SIG-M5 (cell line): Measurements from ENCODE around the gene ORAI3.

Source experiments
- DNase-seq: peaks from one replicate; lab custom pipeline; 2025; lab: John Stamatoyannopoulos, UW

Gene ORAI3

GRCh38 chr16:30948667-30949649, at the start of gene ORAI3:
TSS of gene ORAI3 (plus strand) at chr16:30949068. CDS start at chr16:30949290, 222 bp downstream.
- DNase-seq, result peak; percentile 29

GRCh38 chr16:30899794-30900193, 49.1 kb upstream of the ORAI3 start:
- no peak for DNase-seq

DNA sequence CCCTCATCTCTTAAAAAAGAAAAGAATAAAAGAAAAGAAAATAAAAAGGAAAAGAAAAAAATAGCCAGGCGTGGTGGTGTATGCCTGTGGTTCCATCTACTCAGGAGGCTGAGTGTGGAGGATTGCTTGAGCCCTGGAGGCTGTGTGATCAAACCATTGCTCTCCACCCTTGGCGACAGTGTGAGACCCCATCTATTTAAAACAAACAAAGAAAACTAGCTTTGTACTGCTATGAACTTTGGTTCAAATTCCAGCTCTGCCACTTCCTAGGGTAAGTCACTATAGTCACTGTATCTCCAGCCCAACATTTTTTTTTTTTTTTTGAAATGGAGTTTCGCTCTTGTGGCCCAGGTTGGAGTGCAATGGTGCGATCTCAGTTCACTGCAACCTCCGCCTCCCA, 48.3 kb upstream of the ORAI3 start:
- no peak for DNase-seq

GRCh38 chr16:30901201-30902028, 47.5 kb upstream of the ORAI3 start:
- DNase-seq, result no peak

- DNase-seq, result no peak
Measured at GRCh38 chr16:30902029-30902972, 46.6 kb upstream of the ORAI3 start.

GRCh38 chr16:30903002-30903401, 45.9 kb upstream of the ORAI3 start:
- DNase-seq, result no peak

DNA sequence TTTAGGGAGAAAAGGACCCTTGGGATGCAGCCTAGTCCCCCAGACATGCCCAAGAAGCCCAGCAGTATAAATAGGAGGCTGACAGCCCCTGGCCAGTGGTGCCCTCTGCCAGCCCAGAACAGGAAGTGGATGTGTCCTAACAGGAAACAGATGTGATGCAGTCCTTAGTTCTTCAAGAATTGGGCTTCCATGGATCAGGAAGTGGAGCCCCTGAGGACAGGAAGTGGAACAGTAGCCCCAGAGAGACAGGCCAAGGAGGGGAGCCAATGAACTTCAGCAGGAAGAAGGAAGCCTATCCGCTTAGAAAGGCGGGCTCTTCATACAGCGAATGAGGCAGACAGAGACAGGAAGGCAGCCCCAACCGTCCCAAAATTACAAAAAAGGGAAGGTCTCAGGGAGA, 45.3 kb upstream of the ORAI3 start:
- DNase-seq, result peak; percentile 77

- DNase-seq, result no peak
Measured at GRCh38 chr16:30904114-30904780, 44.6 kb upstream of the ORAI3 start.

GRCh38 chr16:30907064-30907463, 41.8 kb upstream of the ORAI3 start:
- DNase-seq, result no peak

DNA sequence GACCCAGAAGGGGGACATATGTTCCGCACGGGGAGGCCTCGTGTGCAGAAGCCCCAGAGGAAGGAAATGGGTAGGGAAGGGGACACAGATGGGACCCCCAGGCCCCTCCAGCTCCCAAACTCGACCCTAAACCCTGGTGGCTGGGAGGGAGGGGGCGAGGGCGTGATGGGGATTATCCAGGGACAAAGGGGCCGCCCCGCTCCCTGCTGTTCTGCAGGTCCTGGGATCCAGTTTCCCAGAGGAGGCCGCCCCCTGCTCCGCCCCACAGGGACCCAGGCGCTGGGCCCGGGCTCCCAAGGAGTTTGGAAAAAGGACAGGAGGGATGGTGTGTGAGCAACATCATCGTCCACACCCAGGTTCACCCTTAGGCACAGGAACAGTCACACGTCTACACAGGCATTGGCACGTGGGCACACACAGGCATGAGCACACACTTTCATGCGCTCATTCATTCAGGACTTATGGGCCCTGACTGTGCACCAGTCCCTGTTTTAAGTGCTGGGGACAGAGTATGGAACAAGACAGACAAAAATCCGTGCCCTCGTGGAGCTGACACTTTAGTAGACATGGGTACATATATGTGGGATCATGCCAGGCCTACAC, 38.3 kb upstream of the ORAI3 start:
- DNase-seq, result no peak

DNA sequence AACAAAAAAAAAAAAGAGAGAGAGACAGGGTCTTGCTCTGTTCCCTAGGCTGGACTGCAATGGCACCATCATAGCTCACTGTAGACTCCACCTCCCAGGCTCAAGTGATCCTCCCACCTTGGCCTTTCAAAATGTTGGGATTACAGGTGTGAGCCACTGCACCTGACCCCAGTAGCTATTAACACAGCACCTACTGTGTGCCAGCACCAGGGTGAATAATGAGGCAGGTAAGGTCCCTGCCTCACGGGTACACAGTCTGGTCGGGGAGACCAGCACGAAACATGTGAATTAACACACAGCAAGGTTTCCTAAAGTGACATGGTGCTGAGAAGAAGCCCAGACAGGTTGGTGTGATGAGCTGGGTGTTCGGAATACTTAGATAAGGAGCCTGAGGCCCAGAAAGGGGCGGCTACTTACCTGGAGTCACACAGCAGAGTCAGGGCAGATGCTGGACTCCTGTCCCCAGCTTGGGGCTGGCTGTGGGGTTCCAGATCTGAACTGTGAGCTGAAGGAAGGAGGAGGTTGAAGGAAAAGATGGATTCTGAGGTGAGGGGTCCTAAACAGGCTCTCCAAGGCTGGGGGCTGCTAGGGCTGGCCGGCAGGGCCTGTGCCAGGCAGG, 36.0 kb upstream of the ORAI3 start:
- no peak for DNase-seq

DNA sequence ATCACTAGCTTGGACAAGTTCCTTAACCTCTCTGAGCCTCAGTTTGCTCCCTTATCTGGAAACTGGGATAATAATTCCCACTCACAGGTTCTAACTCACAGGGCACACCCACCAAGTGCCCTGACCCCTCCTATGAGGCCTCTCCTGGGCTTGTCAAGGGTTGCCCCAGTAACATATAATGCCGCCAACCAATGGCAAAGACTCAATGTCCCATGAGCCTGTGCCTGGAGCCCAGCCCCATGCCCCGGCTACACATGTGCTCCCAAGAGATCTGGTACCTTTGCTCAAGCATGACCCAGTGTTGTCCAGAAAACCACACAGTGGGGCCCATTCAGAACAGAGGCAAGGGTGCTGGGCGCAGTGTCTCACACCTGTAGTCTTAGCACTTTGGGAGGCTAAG, 34.0 kb upstream of the ORAI3 start:
- DNase-seq, result no peak

DNA sequence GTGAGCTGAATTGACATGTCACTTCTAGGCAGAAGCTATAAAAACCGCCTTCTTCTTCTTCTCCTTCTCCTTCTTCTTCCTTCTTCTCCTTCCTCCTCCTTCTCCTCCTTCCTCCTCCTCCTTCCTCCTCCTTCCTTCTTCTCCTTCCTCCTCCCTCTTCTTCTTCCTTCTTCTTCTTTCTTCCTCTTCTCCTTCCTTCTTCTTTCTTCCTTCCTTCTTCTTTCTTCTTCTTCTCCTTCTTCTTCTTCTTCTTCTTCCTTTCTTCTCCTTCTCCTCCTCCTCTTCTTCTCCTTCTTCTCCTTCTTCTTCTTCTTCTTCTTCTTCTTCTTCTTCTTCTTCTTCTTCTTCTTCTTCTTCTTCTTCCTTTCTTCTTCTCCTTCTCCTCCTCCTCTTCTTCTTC, 30.3 kb upstream of the ORAI3 start:
- DNase-seq, result no peak

GRCh38 chr16:30920891-30921290, 28.0 kb upstream of the ORAI3 start:
- DNase-seq, result no peak

- no peak for DNase-seq
Measured at GRCh38 chr16:30921459-30921747, 27.5 kb upstream of the ORAI3 start.

DNA sequence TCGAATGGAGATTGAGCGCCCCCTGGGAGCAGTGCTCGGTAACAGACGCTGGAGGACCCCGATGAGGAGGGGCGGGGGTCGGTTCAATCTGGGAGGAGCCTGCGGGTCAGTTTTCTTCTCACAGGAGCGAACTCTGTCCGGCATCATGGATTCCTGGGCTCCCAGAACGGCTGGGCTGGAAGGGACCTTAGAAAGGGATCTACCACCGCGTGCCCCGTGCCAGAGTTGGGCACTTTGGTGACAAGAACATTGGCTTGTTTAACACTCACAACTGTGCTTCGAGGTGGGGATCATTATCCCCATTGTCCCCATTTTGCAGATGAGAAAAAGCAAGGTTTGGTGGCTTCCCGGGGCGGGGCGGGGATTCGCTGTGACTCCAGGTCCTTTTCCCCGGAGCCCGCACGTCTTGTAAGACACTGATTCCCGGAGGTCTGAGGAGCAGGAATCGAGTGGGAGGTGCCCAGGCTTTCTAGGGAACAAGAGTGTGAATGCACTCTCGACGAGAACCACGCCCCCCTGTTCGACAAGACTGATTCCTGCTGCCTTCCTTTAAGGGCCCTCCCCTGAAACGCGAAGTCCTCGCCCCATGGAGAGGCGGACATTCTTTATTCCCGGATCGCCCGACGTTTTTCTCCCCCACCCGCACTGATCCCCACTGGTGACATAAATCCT, 27.0 kb upstream of the ORAI3 start:
- no peak for DNase-seq

GRCh38 chr16:30922420-30922959, 26.4 kb upstream of the ORAI3 start:
- peak; percentile 93 for DNase-seq

GRCh38 chr16:30922960-30923535, 25.8 kb upstream of the ORAI3 start:
- DNase-seq, result peak; percentile 91

GRCh38 chr16:30923554-30924075, 25.3 kb upstream of the ORAI3 start, which contains the start of gene FBXL19:
TSS of gene FBXL19 (plus strand) at chr16:30923572. CDS start at chr16:30925755, 2,183 bp downstream.
- DNase-seq, result no peak
